LNCAP (cell line): Measurements from ENCODE around the gene STON1.

ENCODE experiments used
- CTCF ChIP-seq: fragments of 450-650 bp; IDR thresholded peaks from 2 replicates; pipeline ENCODE4 v1.5.1; 2017; ENCODE audit warnings: mild to moderate bottlenecking

The STON1 gene

GRCh38 chr2:48613211-48613610, 83.3 kb downstream of the STON1 start:
- TF ChIP-seq CTCF: no peak

- no peak for TF ChIP-seq CTCF
Observed at GRCh38 chr2:48617618-48618017, 87.7 kb downstream of the STON1 start, which contains the start of gene GTF2A1L. Gene GTF2A1L, plus strand, starts transcription at chr2:48617856. Its CDS starts 19 bp downstream, at chr2:48617875.

- no peak for TF ChIP-seq CTCF
Observed at GRCh38 chr2:48619526-48619925, 89.6 kb downstream of the STON1 start.

GRCh38 chr2:48620604-48621003, 90.7 kb downstream of the STON1 start:
- no peak for TF ChIP-seq CTCF

GRCh38 chr2:48622691-48623090, 92.7 kb downstream of the STON1 start:
- TF ChIP-seq CTCF: peak; percentile 41; the same call in 1 of the 2 replicates

- no peak for TF ChIP-seq CTCF
Observed at GRCh38 chr2:48624696-48625095, 94.7 kb downstream of the STON1 start.

- TF ChIP-seq CTCF: no peak
Observed at GRCh38 chr2:48626047-48626446, 96.1 kb downstream of the STON1 start.

GRCh38 chr2:48633143-48633542, 103.2 kb downstream of the STON1 start:
- no peak for TF ChIP-seq CTCF
